ELR (cell line): ENCODE data around the gene SPACA1.
"Not testable (repeated sequence)": the region's sequence is repeated elsewhere in the genome, so short reads cannot be mapped to it uniquely, and the experiment has no call there.

Source experiments
- DNase-seq: peaks from one replicate; pipeline ENCODE4 v3.0.0-alpha.2; 2015; ENCODE audit warnings: low read depth

SPACA1 gene, protein sequence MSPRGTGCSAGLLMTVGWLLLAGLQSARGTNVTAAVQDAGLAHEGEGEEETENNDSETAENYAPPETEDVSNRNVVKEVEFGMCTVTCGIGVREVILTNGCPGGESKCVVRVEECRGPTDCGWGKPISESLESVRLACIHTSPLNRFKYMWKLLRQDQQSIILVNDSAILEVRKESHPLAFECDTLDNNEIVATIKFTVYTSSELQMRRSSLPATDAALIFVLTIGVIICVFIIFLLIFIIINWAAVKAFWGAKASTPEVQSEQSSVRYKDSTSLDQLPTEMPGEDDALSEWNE

DNA sequence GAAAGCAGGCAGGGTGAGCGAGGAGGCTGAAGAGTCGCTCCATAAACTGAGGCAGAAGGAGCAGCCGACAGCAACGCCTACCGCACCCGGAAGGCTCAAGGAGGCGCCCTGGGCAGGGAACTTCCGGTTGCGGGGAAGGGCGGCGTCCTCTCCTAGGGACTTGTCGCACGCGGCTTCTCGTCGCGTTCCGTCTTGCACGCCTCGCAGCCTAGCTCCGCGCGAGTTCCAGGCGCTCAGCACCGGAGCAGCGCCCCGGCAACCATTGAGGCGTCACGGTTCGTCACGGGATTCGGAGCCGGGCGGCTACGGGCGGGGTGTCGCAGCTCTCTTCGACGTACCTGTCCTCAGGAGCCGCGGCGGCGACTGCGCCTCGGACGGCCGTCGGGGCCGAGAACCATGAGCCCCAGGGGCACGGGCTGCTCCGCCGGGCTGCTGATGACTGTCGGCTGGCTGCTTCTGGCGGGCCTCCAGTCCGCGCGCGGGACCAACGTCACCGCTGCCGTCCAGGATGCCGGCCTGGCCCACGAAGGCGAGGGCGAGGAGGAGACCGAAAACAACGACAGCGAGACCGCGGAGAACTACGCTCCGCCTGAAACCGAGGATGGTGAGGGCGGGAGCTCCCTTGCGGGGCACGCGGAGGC lies at the start of gene SPACA1:
TSS of gene SPACA1 (plus strand) at position 332 of the 641 bp plus-strand sequence. CDS start at position 397, 65 bp downstream.
- DNase-seq: no peak

DNA sequence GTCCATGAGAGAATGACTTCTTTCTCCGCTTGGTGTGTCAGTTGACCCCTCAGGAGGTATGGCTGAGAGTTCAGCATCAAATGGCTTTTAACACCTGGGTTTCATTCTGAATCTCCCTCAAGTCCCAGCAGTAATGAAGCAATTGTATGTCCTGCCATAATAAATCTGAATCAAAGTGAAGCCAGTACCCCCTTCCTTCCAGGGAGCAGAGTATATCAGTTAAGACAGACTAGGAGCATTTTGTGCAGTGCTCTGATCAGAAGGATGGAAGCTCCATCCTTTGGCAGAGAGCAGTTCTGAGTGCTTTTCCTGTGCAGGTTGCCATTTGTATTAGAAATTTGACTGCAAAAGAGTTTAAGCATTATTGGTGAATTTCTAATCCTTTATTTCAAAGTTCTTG lies 46.9 kb upstream of the SPACA1 start:
- DNase-seq: no peak

DNA sequence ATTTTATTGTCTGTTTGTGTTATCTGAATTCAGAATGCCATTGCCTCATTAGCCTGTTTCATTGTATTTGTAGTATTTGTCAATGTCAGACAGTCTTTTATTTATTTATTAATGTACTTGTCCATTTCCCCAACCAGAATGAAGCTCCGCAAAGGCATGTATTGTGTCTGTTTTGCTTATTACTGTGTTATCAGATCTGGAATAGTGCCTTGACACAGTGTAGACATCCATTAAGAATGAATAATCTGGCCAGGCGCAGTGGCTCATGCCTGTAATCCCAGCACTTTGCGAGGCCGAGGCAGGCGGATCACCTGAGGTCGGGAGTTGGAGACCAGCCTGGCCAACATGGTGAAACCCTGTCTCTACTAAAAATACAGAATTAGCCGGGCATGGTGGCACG lies 46.4 kb upstream of the SPACA1 start:
- DNase-seq: not testable (repeated sequence)

DNA sequence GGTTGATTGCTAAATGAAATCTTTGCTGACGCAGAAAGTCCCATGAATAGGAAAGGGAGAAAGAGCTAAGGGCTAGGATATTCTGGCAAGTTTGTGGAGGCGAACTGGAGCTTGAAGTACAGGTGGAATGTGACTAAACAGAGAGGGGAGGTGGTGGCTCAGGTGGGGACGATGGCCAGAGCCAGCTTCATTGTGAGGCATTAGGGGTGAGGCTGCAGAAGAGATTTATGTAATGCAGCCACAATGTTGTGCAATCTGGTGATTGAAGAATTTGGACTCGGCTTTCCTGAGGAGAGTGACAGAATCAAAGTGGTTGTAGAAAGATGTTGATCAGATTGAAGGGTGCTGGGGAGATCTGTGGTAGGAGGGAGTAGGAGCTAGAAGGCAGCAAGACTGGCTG lies 42.9 kb upstream of the SPACA1 start:
- no peak for DNase-seq

DNA sequence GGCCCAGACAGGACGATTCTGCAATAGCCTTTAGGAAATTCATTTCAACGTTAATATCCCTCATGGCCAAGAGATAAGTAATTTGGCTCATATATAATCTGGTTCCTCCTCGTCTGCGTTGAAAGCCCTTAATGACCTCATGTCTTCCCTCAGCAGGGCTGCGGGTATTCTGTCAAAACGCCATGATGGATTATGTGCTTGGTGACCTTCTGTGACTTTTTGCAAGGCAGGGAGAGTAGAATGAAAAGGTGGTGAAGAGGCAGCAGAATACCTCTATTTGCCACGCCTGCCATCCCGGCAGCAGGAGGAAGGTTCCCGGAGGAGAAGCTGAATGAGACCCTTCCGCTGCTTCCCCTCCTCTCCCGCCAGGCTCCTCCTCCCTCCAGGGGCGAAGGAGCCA lies 41.1 kb upstream of the SPACA1 start:
- no peak for DNase-seq

DNA sequence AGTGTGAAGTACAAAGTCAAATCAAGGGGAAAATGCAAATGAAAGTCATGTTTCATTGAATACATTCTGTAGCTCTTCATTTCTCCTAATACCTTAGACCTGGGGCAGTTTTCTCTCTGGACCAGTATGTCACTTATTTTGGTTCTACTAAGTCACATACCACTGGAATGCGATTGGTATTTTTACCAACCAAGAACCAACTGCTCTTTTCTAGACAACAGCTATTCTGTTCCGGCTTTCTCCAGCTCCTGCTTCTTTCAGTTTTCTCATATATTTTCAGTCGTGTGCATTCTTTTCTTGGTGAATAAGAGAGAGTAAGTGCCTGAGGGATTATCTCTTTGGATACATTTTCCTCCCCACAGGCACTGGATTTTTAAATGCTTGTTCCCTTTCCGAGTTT lies 39.2 kb upstream of the SPACA1 start:
- no peak for DNase-seq

DNA sequence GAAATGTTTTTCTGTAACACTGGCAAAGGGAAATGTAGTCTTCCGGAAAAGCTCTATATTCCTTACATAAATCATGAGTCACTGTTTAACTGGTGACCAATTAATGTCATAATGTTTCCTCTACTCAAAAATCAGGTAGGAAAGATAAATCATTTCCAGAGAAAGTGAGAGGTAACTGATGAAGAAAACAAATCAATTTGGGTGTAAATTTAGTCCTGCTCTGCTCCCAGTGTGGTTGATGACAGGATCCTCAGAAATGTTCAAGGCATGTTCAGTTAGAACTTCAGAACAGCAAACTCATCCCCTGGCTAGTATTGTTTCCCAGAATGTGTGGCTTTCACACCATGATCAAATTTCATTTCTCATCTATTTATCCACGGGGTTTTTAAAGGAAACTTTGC lies 38.8 kb upstream of the SPACA1 start:
- no peak for DNase-seq

DNA sequence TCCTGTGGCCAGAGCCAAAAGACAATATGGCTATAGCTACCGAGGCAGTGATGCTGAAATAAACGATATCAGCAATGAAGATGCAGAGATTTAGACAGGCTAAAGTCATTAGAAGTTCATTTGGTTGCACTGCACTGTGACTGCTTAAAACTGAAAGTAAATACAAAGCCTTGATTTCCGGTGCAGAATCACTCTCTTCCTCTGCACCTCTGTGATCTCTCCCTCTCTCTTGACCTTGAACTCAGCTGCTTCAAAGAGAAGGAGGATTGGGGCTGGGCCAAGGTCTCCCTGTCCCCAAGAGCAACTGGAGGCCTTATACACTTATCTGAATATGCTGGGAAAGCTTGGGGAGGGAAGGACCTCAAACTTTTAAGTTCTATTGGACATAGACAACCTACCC lies 34.6 kb upstream of the SPACA1 start:
- DNase-seq: no peak

DNA sequence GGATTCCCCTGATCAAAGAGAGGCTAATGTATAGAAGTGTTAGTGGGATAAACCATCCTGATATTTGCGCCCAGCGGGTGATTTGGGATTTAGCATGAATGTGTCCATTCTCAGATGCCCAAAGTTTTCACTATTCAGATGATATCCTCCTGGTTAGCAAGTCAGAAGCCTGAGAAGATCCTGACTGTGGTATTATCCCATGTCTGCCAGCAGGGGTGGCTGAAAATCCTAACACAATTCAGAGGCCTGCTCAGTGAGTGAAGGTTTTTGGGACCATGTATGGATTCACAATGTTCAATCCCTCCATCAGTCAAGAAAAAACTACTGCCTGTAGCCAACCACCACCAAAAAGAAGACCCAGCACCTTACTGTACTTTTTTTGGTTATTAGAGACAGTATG lies 34.1 kb upstream of the SPACA1 start:
- DNase-seq: no peak

DNA sequence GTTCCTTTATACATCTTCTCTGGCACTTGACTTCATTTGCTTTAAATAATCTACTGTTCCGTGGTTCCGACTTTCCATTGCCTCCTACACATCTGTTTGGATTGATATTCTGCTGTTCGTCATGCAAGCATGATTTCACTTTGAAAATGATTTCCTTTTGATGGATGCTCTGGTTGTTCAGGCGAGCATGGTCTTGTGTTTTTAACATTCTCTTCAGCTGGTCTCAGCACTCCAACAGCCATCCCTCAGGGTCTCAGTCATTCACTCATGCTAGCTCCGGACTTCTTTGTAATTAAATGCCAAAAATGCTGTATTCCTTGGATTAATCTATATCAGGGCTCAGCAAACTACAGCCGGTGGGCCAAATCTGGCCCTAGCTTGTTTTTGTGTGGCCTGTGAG lies 27.2 kb upstream of the SPACA1 start:
- no peak for DNase-seq

DNA sequence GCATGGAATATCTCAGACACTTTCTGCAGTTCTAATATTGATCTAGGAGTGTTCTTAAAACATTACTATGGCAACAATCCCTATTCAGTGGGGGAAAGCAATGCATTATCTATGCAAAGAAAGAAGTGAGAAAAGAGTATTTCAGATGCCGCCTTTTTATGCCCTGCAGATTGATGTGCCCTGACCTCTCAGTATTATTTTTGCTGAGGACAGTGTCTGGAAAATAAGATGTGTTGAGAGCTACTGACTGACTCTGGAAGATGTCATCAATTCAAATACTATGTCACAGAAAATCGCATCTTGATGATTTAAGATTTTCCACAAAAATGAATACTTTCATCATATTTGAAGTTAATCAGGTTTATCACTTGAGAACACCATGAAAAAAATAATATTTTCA lies 22.9 kb upstream of the SPACA1 start:
- no peak for DNase-seq

DNA sequence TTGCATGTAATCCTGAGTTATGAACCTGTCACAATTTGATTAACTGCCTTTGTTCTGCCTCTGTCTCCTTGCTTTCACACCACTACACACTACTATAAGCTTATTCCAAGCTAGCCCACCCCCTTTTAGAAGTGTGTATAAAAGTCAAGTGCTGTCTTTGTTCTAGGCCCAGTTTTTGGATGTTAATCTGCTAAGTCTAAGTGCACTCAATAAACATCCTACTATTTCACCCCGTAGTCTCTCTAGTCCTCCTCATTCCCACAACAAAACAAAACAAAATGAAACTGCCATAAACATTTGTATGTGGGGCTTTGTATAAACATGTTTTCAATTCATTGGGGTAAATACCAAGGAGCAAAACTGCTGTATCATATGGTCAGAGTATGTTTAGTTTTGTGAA lies 16.1 kb upstream of the SPACA1 start:
- no peak for DNase-seq

DNA sequence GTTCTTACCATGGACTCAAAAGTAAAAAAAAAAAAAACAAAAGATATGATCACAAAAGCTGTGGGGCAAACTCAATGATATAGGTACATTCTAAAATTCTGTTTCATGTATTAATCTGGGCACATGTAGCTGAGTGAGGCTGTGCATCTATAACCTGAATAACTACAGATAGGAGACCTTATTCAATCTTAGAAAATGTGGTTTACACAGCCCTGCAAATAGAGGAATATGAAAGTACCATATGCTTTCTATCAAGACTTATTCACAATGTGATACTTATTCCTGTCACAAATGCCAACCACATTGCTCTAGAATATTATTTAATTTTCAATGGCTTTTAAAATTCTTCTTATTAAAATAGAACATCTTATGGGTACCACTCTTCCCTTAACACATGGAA lies 3.1 kb upstream of the SPACA1 start:
- no peak for DNase-seq

DNA sequence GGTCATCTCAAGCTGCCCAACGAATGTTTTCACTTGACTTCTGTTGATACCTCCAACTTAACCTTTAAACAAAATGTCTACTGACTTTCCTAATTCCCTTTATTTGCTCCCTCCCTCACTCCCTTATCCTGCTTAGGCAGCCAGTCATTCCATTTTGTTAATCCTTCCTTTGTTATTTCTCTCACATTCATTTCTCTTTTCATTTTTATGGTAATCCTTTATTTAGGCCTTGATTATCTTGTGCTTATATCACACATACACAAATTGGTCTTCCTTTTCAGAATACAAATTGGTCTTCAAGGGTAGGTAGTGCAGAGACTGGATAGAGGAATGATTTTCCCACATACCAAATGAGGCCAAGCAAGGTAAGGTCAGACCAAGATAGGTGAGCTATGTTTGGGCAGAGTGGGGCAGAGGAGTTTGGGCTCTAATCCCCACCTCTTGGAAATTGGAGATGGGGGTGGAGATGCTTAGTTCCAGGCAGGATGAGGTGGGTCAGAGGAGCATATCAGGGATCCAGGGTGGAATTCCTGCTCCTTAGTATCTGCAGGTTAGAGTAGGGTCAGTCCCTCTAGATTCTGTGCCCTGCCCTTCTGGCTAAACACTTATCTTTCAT lies 2.0 kb upstream of the SPACA1 start:
- no peak for DNase-seq

DNA sequence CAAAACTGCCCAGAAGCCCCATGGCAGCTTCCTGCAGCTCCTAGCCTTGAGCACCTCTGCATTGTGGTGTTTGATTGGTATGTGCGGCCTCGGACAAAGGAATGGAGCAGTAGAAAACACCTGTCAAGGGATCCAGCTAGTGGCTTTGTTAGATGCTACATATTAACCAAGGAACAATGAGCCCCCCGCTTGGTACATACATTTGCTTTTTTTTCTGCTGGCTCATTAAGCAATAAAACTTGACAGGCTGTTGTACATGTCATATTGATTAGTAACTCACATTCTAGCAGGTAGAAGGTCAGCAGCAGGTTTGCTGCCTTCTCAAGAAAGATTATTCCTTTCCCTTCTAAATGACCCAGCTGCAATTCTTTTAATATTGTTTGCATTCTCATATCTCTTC lies 937 bp downstream of the SPACA1 start:
- DNase-seq: no peak

DNA sequence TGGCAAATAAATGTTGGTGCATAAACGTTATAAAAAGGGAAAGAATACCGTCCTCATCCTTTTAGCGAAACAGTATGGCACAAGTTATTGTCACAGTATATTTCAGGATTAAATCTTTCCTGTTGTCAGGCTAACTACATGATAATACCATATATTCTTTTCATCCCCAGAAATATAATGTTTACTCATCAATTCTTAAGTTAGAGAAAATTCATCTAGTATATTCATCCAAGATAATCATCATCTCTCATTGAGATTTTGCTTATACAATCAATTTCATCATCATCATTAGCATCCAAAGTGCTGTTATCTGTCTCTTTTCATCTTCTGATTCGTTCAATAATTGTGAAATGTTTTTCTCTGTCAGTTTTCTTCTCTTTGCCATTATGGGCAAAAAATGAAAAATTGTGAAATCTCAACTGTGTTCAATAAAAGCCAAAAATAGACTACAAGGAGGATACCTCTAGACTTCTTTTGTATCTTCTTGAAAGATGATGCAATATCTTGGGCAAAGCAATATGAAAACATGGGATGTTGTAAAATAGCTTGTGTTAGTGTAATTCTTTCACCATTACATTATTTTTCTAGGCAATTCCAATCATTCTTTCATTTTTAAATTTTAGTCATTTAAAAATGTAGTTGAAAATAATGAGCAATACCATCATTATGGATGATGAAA lies 2.6 kb downstream of the SPACA1 start:
- DNase-seq: no peak

DNA sequence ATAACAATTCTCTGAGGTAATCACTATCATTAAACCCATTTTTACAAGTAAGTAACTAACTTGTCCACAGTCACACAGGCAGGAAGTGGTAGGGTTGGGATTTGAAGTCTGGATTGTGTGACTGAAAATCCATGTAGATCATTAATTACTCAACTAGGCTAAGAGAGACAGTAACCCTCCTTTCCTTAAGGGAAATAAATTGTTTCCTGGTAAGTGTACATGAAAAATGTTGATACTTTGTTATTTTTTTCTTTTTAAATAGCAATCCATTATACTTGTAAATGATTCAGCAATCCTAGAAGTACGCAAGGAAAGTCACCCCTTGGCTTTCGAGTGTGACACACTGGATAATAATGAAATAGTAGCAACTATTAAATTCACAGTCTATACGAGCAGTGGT lies 11.6 kb downstream of the SPACA1 start:
- no peak for DNase-seq

DNA sequence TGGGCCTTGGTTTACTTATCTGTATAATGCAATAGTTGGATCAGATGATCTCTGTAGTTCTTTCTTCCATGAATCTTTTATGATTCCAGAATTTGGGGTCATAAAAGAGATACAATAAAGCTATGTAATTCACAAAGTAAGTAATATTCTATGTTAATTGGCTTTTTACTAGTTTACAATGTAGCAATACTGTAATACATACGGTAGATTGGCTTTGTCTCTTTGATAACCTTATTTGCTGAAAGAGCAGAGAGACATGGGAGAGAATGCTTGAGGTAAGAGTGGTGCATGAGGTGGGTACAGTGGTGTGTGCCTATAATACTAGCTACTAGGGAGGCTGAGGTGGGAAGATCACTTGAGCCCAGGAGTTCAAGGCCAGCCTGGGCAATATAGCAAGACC lies 14.7 kb downstream of the SPACA1 start:
- no peak for DNase-seq

DNA sequence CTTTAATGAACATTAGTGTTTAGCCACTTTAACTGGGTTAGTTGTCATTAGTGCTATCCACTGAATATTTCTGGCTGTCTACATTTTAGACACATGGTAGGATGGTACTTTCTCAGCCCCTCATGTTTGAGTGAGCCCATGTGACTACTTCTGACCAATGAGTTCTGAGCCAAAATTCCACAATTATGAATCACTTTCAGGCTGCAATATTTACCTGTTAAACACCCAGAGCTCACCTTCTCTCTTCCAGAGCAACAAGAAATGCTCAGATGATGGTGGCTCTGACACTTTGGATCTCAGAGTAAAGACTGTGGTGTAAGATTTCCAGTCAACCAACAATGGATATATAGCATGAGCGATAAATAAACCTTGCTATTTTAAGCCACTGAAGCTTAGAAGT lies 24.8 kb downstream of the SPACA1 start:
- no peak for DNase-seq

DNA sequence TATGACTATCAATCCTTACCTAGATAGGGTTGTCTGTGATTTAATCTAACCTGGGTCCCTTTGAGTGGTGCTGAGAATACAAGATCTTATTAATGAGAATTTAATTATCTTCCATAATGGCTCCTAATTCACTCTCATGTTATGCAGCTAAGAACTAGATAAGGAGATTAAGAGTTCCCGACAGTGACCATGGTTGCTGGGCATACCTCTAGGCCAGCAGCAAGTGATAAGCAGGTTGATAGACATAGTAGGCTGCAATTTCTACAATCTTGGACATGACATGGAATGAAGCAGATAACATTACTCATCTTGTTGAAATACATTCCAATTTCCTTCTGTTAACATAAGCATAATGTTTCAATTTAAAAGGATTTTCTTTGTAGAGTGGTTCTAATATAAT lies 27.1 kb downstream of the SPACA1 start:
- no peak for DNase-seq

DNA sequence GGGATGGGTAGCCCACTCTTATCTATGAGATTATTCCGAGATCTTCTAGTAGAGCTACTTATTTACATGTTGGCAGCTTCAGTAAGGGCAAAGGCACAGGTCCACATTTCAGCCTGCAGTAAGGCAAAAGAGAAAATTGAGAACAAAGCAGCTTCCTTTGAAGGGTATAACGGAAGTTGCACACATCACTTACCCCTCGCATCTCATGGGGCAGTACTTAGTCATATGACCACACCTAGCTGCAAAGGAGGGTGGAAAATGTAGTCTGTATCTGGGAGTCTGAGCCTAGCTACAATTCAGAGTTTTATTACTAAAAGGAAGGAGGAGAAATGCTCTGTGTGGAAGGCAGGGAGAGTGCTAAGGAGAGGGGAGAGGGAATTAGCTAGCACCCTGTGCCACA lies 29.7 kb downstream of the SPACA1 start:
- no peak for DNase-seq

DNA sequence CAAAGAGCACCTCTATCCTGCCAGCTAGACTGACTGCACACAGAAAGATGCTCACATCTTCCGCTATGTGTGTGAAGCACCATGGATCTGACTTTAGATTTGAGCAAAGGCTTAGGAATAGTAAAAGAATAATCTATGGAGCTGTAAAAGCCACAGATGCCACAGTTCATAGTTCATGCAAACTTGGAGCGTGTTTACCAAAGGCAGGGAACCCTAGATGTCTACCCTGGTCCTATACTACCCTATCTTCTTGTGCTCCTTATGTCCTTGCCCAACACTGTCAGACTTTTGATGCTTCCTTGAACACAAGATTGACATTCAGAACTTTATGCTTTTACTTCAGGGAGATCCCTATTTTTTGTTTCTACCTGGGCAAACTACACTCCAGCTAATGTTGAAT lies 39.2 kb downstream of the SPACA1 start:
- no peak for DNase-seq

DNA sequence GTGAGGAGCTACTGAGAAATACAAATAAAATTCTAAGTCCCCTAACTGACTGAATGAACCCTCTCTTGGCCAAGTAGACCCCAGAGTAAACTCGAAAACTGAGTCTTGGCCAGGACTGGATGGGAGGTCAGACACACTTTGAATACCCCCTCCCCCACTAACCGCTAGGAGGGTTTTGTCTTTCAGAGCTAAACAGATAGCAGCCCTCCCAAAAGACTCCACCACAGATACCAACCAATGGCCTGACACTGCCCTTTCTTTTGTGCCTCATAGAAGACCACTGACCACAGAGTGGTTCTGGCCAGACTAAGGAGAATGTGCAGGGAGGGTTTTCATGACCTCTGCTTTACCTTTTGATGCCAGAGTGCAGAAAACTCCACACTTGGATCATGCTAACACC lies 42.1 kb downstream of the SPACA1 start:
- DNase-seq: no peak
